Ovary (tissue), 3 donors: ENCODE data around the gene GATA1.

Experiments used
- POLR2A ChIP-seq: fragments of 450-650 bp; IDR thresholded peaks from one replicate; pipeline ENCODE4 v1.6.1; 2017; ENCODE audit warnings: antibody characterized with exemption, mild to moderate bottlenecking, moderate library complexity
- TF ChIP-seq, protein P1 (sequence below), 3 donors: fragments of 450-650 bp in 2 of 3; fragments of 200-600 bp in 1 of 3; IDR thresholded peaks; one replicate each; pipeline versions ENCODE4 v1.5.1 to v1.8.0; 2016 to 2022; ENCODE audit warnings: antibody characterized with exemption in 3 of 3, mild to moderate bottlenecking in 1 of 3
- donor health status: DM: no; HTN: no; CAD: no.

DNA sequence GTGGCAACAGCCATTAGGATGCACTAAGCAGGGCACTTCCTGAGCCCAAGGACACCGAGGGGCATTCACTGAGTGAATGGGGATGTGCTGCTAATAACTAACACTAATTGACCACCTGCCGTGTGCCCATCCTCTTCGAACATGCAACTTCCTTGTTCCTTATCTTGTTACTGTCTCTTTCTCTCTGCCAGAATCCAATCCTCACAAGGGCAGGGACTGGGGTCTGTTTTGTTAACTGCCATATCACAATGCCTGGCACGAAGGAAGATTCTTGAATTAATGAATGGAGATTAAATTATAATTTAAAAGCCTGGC, 41.2 kb downstream of the GATA1 start:
- TF ChIP-seq, protein P1, sequence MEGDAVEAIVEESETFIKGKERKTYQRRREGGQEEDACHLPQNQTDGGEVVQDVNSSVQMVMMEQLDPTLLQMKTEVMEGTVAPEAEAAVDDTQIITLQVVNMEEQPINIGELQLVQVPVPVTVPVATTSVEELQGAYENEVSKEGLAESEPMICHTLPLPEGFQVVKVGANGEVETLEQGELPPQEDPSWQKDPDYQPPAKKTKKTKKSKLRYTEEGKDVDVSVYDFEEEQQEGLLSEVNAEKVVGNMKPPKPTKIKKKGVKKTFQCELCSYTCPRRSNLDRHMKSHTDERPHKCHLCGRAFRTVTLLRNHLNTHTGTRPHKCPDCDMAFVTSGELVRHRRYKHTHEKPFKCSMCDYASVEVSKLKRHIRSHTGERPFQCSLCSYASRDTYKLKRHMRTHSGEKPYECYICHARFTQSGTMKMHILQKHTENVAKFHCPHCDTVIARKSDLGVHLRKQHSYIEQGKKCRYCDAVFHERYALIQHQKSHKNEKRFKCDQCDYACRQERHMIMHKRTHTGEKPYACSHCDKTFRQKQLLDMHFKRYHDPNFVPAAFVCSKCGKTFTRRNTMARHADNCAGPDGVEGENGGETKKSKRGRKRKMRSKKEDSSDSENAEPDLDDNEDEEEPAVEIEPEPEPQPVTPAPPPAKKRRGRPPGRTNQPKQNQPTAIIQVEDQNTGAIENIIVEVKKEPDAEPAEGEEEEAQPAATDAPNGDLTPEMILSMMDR (IDR thresholded peaks at IDR 0.05): no peak
- TF ChIP-seq POLR2A: no peak
